GM12872 (cell line): ENCODE measurements around the gene FBF1.

Experiments
- CTCF ChIP-seq: IDR thresholded peaks from 3 replicates; pipeline ENCODE4 v1.5.1; 2011; ENCODE audit warnings: low read depth, mild to moderate bottlenecking, low read length, moderate library complexity; ENCODE audit not compliant: insufficient read depth

The FBF1 gene

GRCh38 chr17:75917141-75917916 lies 23.5 kb downstream of the FBF1 start:
- TF ChIP-seq CTCF: no peak

- TF ChIP-seq CTCF: no peak
Measured at GRCh38 chr17:75915268-75915667, 25.6 kb downstream of the FBF1 start.

- TF ChIP-seq CTCF: no peak
Measured at GRCh38 chr17:75914643-75915267, 26.1 kb downstream of the FBF1 start.

GRCh38 chr17:75913537-75914210 lies 27.2 kb downstream of the FBF1 start:
- TF ChIP-seq CTCF: no peak

- TF ChIP-seq CTCF: no peak
Measured at GRCh38 chr17:75910699-75911098, 30.1 kb downstream of the FBF1 start.

- TF ChIP-seq CTCF: no peak
Measured at GRCh38 chr17:75909812-75910274, 31.0 kb downstream of the FBF1 start.

- no peak for TF ChIP-seq CTCF
Measured at GRCh38 chr17:75909051-75909811, 31.6 kb downstream of the FBF1 start.
